Adipocyte (in vitro differentiated cells): Measurements from ENCODE around the gene MARCHF4.

Source experiments
- DNase-seq: peaks from one replicate; pipeline ENCODE4 v3.0.0-alpha.2; 2015; ENCODE audit warnings: low read depth
- H3K27me3 ChIP-seq: replicated peaks from 2 replicates; pipeline ENCODE4 v1.7.0; 2013; ENCODE audit warnings: mild to moderate bottlenecking, low read length, moderate library complexity; ENCODE audit not compliant: control insufficient read depth, insufficient read depth
- H3K36me3 ChIP-seq: 2 replicates; pipeline ENCODE4 v1.7.0; 2013; ENCODE audit warnings: low read length, mild to moderate bottlenecking, moderate library complexity; ENCODE audit not compliant: control insufficient read depth, insufficient read depth, severe bottlenecking
- H3K4me1 ChIP-seq: 2 replicates; pipeline ENCODE4 v1.7.0; 2013; ENCODE audit warnings: mild to moderate bottlenecking, low read length, moderate library complexity; ENCODE audit not compliant: control insufficient read depth, insufficient read depth
- H3K4me3 ChIP-seq: 2 replicates; pipeline ENCODE4 v1.7.0; 2013; ENCODE audit warnings: mild to moderate bottlenecking, low read length, moderate library complexity
- H3K9ac ChIP-seq: 2 replicates; pipeline ENCODE4 v1.7.0; 2013; ENCODE audit warnings: mild to moderate bottlenecking, low read length, moderate library complexity
- H3K9me3 ChIP-seq: 2 replicates; pipeline ENCODE4 v1.7.0; 2013; ENCODE audit warnings: mild to moderate bottlenecking, low read length, moderate library complexity; ENCODE audit not compliant: control insufficient read depth

The MARCHF4 gene

DNA sequence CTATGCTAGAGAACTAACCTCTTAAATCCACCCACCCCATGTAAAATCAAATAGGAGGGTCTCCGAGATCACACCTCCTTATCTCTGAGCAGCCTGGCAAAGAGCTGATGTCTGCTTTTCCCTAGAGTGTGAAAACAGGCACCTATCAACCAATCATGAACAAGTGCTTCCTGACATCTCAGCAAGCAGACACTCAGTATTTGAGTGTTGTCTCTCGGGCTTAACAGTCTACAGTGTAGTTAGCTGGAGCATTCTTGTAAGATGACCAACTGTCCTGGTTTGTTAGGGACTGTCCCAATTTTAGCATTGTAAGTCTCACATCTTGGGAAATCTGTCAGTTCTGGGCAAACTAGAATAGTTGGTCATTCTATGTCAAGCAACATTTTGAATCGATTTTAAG, 26.4 kb downstream of the MARCHF4 start:
- H3K9ac ChIP-seq = no peak overlapping the region
- peaks cover 49% of the 10 kb centered on the region for H3K4me1 ChIP-seq
- no peaks in the 10 kb centered on the region for H3K27me3 ChIP-seq
- H3K36me3 ChIP-seq = no peaks in the 10 kb centered on the region
- H3K9me3 ChIP-seq = no peaks in the 10 kb centered on the region
- no peak overlapping the region for H3K4me3 ChIP-seq
- no peak for DNase-seq

DNA sequence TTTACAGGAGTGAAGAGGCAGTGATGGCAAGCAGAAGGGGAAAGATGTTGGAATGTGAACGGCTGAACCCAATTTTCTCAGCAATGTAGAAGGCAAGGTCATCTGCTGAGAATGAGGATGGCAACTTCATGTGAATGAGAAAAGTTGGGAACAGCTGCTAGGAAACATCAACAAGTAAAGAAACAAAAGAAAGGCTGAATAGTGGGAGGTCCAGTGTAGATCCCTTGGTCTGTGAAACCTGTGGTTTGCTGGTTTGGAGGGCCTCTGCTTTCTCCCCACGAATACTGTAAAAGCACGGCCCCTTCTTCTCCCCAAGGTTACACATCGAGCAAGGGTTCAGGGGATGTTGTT, 27.4 kb downstream of the MARCHF4 start:
- peak; percentile 21 for DNase-seq
- Histone ChIP-seq H3K36me3 (no peaks in the 10 kb centered on the region), H3K4me1 (peaks cover 52% of the 10 kb centered on the region), H3K27me3 (no peaks in the 10 kb centered on the region), H3K9ac (no peak overlapping the region), H3K9me3 (no peaks in the 10 kb centered on the region), H3K4me3 (no peak overlapping the region)

DNA sequence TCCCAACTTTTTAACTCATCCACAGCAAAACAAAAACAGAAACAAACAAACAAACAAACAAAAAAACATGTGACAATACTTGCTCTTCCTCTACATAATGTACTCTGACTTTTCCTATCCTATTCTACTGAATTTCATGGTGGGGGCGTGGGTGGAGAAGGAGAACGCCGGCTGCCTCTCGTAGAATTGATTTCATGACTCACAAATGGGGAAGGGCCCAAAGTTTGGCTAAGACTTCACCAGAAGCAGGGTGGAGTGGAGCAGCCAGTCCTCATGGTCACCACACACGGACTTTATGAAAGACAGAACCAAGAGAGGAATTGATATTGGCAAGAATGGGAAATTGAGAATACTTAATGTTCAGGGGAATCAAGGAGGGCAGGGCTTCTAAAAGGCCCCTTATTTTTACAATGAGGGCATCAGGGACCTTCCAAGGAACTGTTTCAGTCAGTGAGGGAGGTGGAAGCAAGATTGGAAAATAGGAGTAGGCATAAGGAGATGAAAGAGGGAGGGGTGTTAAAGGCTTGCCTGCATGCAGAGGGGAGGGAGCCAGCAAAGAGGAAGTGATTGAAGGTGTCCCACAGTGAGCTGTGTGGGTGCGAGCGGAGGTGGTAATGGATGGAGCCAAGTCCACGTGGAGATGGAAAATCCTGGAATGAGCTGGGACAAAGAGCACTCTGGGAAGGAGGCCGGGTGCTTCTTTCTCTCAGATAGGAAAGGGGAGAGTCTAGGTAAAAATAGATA, 27.9 kb downstream of the MARCHF4 start:
- Histone ChIP-seq H3K4me1 (peaks cover 56% of the 10 kb centered on the region), H3K27me3 (no peaks in the 10 kb centered on the region), H3K4me3 (peak overlapping the region; percentile 18), H3K9ac (peak overlapping the region; percentile 14), H3K36me3 (no peaks in the 10 kb centered on the region), H3K9me3 (no peaks in the 10 kb centered on the region)
- peak; percentile 56 for DNase-seq

DNA sequence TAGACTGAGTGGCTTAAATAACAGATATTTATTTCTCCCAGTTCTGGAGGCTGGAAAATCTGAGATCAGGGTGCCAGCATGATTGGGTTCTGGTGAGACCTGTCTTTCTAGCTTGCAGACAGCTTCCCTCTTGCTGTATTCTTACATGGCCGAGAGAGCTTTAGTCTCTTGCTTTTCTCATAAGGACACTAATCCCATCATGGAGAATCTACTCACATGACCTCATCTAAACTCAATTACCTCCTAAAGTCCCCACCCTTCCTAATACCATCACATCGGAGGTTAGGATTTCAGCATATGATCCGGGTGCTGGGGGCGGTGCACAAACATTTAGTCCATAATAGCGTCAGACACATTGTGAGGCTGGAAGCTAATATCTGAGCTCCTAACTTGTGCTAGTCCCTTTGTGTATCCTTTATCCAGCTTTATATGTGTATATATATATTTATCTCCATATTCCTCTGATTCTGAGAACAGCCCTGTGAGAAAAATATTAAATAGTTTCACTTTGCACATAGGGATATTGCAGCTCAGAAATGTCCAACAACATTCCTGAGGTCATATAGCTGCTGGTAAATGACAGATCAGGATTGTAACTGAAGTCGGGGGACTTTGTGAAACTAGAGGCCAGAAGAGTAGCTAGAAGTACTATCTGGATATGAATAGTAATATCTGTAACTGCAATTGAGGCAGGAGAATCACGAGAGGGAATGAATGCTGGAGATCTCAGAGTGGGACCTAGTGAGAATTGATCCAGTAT, 28.9 kb downstream of the MARCHF4 start:
- H3K9me3 ChIP-seq = no peaks in the 10 kb centered on the region
- no peaks in the 10 kb centered on the region for H3K27me3 ChIP-seq
- peaks cover 52% of the 10 kb centered on the region for H3K4me1 ChIP-seq
- H3K4me3 ChIP-seq = peak overlapping the region; percentile 18
- peak; percentile 62 for DNase-seq
- H3K9ac ChIP-seq = peak overlapping the region; percentile 14
- no peaks in the 10 kb centered on the region for H3K36me3 ChIP-seq

DNA sequence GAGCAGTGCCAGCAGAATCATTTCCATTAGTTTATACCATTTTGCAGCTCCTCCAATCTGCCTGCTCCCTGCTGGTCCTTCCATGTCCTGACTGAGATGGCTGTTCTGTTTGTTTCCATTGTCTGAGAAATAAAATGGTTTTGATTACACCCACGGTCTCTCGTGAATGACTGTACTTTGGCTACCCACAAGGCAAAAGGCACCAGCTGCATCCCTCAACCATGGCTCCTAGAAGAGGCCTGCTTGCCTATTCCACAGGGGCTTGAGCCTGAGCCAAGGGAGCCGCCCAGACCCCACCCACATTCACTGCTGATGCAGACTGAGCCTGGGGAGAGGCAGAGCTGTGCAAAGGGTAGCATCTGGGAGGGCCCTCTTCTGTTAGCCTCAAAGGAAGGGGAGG, 31.2 kb downstream of the MARCHF4 start:
- Histone ChIP-seq H3K4me1 (peaks cover 49% of the 10 kb centered on the region), H3K4me3 (no peak overlapping the region)
- DNase-seq = peak; percentile 34

DNA sequence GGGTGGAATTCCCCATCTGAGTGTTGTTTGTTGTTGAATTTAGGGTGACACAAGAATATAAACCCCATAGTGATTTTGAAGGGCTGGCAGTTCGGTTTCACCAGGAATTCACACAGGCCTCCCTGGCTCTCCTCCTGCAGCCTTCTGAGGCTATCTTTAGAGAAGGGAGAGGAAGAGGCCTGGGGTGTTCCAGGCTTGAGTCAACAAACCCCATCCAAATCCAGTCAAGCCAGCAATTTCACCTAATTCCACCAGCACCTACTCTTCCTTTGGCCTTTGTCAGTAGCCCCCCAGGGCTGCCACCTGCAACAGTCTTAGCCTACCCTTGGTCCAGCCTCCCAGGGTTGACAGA, 32.0 kb downstream of the MARCHF4 start:
- Histone ChIP-seq H3K9ac (peak overlapping the region; percentile 56), H3K9me3 (no peaks in the 10 kb centered on the region), H3K4me3 (peak overlapping the region; percentile 11), H3K36me3 (no peaks in the 10 kb centered on the region), H3K4me1 (peaks cover 40% of the 10 kb centered on the region), H3K27me3 (no peaks in the 10 kb centered on the region)
- DNase-seq = no peak

More for the DNA sequence above, 31.2 kb downstream of the MARCHF4 start:
- H3K36me3 ChIP-seq = no peaks in the 10 kb centered on the region
- no peaks in the 10 kb centered on the region for H3K9me3 ChIP-seq
- H3K9ac ChIP-seq = no peak overlapping the region
- H3K27me3 ChIP-seq = no peaks in the 10 kb centered on the region

DNA sequence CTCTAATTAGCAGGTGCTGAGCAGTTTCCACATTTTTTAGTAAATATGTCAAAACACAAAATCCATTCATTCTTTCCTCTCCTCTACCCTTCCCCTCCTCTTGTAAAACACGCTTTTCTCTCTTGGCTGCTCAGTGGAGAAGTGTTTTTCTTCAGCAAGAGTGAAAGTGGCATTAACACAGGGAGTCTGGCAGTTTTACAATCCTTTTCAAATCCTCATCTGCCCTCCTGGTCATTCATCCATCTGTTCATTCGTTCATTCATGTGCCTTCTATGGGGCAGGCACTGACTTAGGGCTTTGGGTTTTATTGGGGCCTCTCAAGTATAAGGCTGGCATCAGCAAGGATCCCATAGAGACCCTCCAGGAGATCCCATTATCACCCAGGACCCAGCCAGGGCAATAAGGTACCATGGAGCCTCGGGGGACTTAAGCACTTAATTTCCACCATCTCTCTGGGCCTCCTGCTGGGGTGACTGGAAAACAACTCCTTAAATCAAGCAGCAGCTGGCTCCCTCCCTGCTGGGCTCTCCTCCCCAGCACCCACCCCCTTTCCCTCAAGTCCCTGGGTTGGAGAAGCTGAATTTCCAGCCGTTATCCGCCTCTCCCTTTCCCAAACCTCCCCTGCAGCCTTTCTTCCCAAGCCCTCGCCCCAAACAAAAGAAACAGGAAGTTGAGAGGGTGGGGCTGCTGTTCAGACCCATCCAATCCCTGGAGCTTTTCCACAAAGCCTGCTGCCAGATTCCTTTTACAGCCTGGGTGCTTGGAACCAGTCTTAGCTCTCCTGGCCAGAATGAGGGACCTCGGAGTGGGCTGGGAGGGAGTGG, 32.6 kb downstream of the MARCHF4 start:
- peak overlapping the region; percentile 56 for H3K9ac ChIP-seq
- H3K4me1 ChIP-seq = peaks cover 36% of the 10 kb centered on the region
- H3K9me3 ChIP-seq = no peaks in the 10 kb centered on the region
- DNase-seq = peak; percentile 67
- H3K27me3 ChIP-seq = no peaks in the 10 kb centered on the region
- H3K36me3 ChIP-seq = no peaks in the 10 kb centered on the region
- H3K4me3 ChIP-seq = peak overlapping the region; percentile 11

DNA sequence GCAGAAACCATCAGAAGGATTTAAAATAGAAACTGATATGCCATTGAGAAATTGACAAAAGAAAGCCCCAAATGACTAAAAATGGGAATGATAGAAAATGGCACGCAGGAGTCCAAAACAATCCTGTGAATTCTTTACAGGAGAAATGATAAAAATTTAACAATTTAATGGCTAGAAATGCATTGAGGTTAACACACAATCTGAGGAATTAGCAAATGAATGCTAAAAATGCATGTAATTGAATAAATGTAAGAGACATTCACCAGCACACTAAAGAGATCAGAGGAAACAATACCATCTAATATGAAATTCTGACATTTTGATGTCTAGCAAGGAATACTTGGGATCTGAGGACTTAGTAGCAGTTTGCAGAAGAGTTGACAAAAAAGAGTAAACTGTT, 37.0 kb downstream of the MARCHF4 start:
- H3K4me1 ChIP-seq = peaks cover 8% of the 10 kb centered on the region

DNA sequence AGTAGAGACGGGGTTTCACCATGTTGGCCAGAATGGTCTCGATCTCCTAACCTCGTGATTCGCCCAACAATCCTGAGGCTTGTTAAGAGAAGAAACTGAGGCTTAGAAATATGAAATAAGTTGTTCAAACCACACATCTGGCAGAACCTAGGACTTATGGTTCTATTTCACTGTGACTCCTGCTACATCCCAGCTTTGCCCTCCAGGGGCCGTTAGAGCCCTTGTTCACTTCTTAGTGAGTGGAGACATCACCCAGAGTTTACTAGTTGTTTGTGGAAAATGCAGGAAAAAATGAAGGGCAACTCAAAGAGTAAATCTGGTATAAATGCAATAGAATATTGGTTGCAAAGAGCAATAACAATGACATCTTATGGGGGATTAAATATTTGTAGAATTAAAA, 43.9 kb downstream of the MARCHF4 start:
- no peak for DNase-seq
- H3K36me3 ChIP-seq = no peaks in the 10 kb centered on the region
- no peak overlapping the region for H3K9ac ChIP-seq
- no peaks in the 10 kb centered on the region for H3K4me1 ChIP-seq
- H3K27me3 ChIP-seq = no peaks in the 10 kb centered on the region
- H3K9me3 ChIP-seq = no peaks in the 10 kb centered on the region
- no peak overlapping the region for H3K4me3 ChIP-seq

More for the DNA sequence above, 37.0 kb downstream of the MARCHF4 start:
- Histone ChIP-seq H3K9ac (no peak overlapping the region), H3K4me3 (no peak overlapping the region), H3K9me3 (no peaks in the 10 kb centered on the region), H3K27me3 (no peaks in the 10 kb centered on the region), H3K36me3 (no peaks in the 10 kb centered on the region)
- no peak for DNase-seq

DNA sequence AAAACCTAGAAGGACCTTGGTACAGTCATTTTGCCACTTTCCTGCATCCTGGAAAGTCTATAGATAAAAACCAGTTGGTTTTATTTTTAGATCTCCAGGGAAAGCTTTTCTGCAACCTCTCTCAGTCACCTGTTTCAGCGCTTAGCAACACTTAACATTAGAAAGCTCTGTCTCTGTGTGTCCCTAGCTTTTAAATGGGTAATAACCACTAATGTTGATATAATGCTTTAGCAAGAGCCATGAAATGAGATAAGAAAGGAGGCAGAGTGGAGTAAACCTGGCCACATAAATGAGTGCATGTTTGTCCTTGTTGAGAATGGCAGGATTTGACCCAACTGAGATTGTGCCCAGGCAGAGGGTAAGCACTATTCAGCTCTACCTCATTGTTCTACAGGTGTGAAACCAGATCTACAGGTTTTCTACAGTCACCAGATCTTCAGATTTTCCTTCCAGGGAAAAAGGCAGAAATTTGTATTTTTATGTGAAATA, 44.8 kb downstream of the MARCHF4 start:
- Histone ChIP-seq H3K36me3 (no peaks in the 10 kb centered on the region), H3K4me1 (no peaks in the 10 kb centered on the region), H3K27me3 (no peaks in the 10 kb centered on the region), H3K9me3 (no peaks in the 10 kb centered on the region), H3K4me3 (no peak overlapping the region), H3K9ac (no peak overlapping the region)
- DNase-seq = no peak
